Thymus (tissue), 11 donors: Measurements from ENCODE around the gene ALDH18A1. TPM values are rescaled to one million over a fixed set of nuclear protein-coding genes. Genes with fewer than 3 reads are reported as not detected.

Experiments
- DNase-seq, 9 donors: peaks; one replicate each; pipeline ENCODE4 v3.0.0-alpha.2; 2013; ENCODE audit warnings: low spot score in 9 of 9, low read depth in 6 of 9, missing footprints in 1 of 9
- H3K27ac ChIP-seq, 2 donors: one replicate each; pipeline ENCODE4 v1.5.1; 2013; ENCODE audit warnings: control low read depth in 1 of 2, low read depth in 1 of 2, low read length in 1 of 2, mild to moderate bottlenecking in 1 of 2, moderate library complexity in 1 of 2
- H3K27me3 ChIP-seq, 2 donors: one replicate each; pipeline ENCODE4 v1.5.1; 2013; ENCODE audit warnings: low read length in 1 of 2; ENCODE audit not compliant: control insufficient read depth in 2 of 2, insufficient read depth in 1 of 2
- H3K36me3 ChIP-seq, 2 donors: one replicate each; pipeline ENCODE4 v1.5.1; 2013; ENCODE audit warnings: low read length in 1 of 2, mild to moderate bottlenecking in 1 of 2, moderate library complexity in 1 of 2; ENCODE audit not compliant: control insufficient read depth in 2 of 2, insufficient read depth in 2 of 2
- H3K4me1 ChIP-seq, 2 donors: one replicate each; pipeline ENCODE4 v1.5.1; 2013; ENCODE audit warnings: low read length in 2 of 2; ENCODE audit not compliant: control insufficient read depth in 2 of 2, insufficient read depth in 2 of 2
- H3K4me3 ChIP-seq, 2 donors: one replicate each; pipeline ENCODE4 v1.5.1; 2013; ENCODE audit warnings: low read length in 2 of 2, control low read depth in 1 of 2, mild to moderate bottlenecking in 1 of 2
- H3K9me3 ChIP-seq, 2 donors: one replicate each; pipeline ENCODE4 v1.5.1; 2013; ENCODE audit warnings: low read length in 1 of 2, mild to moderate bottlenecking in 1 of 2; ENCODE audit not compliant: control insufficient read depth in 2 of 2, insufficient read depth in 1 of 2
- WGBS: extraction: QIAGEN DNeasy Blood & Tissue Kit; methylation state at CpG from one replicate; pipeline ENCODE4 v1.1.7; 2013; 5-methylcytosine and 5-hydroxymethylcytosine counted together
- polyA plus RNA-seq: library from polyadenylated mRNA; stranded (reverse); fragments of 200-250 nt; gene quantifications from one replicate; pipeline ENCODE4 v1.2.3, GENCODE V29; 2013
- total RNA-seq: library from RNA; stranded (reverse); fragments of 120-200 nt; gene quantifications from one replicate; pipeline ENCODE4 v1.2.4, GENCODE V29; 2013
- donor health status: healthy.

The ALDH18A1 gene
- total and polyA plus RNA-seq, 2 donors: 16.5 to 36.9 TPM

- H3K27ac ChIP-seq: no peak overlapping the region
- no peaks in the 10 kb centered on the region for H3K27me3 ChIP-seq
- no peaks in the 10 kb centered on the region for H3K9me3 ChIP-seq
- H3K4me3 ChIP-seq: no peak overlapping the region
- peaks cover 36 to 75% of the 10 kb centered on the region in 2 donors for H3K36me3 ChIP-seq
- no peak for DNase-seq
- no peaks in the 10 kb centered on the region for H3K4me1 ChIP-seq
- 98% methylated on average over 3 of the region's 3 CpGs for WGBS
Observed at GRCh38 chr10:95610727-95611126, 45.8 kb downstream of the ALDH18A1 start.

- Histone ChIP-seq H3K27me3 (no peaks in the 10 kb centered on the region), H3K9me3 (no peaks in the 10 kb centered on the region), H3K36me3 (peaks cover 41 to 53% of the 10 kb centered on the region in 2 donors), H3K4me1 (no peaks in the 10 kb centered on the region), H3K4me3 (no peak overlapping the region), H3K27ac (no peak overlapping the region)
- 90% methylated on average over 3 of the region's 3 CpGs for WGBS
- no peak for DNase-seq
Observed at GRCh38 chr10:95606922-95607321, 49.6 kb downstream of the ALDH18A1 start.

GRCh38 chr10:95605163-95605562 lies 51.3 kb downstream of the ALDH18A1 start:
- peaks cover 29 to 40% of the 10 kb centered on the region in 2 donors for H3K36me3 ChIP-seq
- H3K27me3 ChIP-seq: no peaks in the 10 kb centered on the region
- no peak for DNase-seq
- 97% methylated on average over 3 of the region's 3 CpGs for WGBS
- H3K4me1 ChIP-seq: no peaks in the 10 kb centered on the region
- no peaks in the 10 kb centered on the region for H3K9me3 ChIP-seq
- no peak overlapping the region for H3K27ac ChIP-seq
- no peak overlapping the region for H3K4me3 ChIP-seq

- H3K27ac ChIP-seq: no peak overlapping the region
- no peak overlapping the region for H3K4me3 ChIP-seq
- no peaks in the 10 kb centered on the region for H3K27me3 ChIP-seq
- H3K9me3 ChIP-seq: no peaks in the 10 kb centered on the region
- H3K4me1 ChIP-seq: no peaks in the 10 kb centered on the region
- H3K36me3 ChIP-seq: peaks cover 26 to 36% of the 10 kb centered on the region in 2 donors
- DNase-seq: no peak
Observed at GRCh38 chr10:95604630-95605029, 51.9 kb downstream of the ALDH18A1 start.

- 93% methylated on average over 6 of the region's 6 CpGs for WGBS
- Histone ChIP-seq H3K36me3 (peaks cover 17 to 19% of the 10 kb centered on the region in 2 donors), H3K27ac (no peak overlapping the region)
Observed at GRCh38 chr10:95602382-95602781, 54.1 kb downstream of the ALDH18A1 start.

GRCh38 chr10:95601116-95601719 lies 55.3 kb downstream of the ALDH18A1 start:
- no peaks in the 10 kb centered on the region for H3K9me3 ChIP-seq
- H3K4me3 ChIP-seq: no peak overlapping the region
- H3K4me1 ChIP-seq: no peaks in the 10 kb centered on the region
- no peaks in the 10 kb centered on the region for H3K27me3 ChIP-seq
- peaks cover 6 to 12% of the 10 kb centered on the region in 2 donors for H3K36me3 ChIP-seq
- H3K27ac ChIP-seq: no peak overlapping the region
- 31% methylated on average over 6 of the region's 6 CpGs for WGBS
- peak in 8 of 9 donors; percentile 4 to 66 (median 34) for DNase-seq

More at GRCh38 chr10:95602382-95602781, 54.1 kb downstream of the ALDH18A1 start:
- H3K4me3 ChIP-seq: no peak overlapping the region
- no peaks in the 10 kb centered on the region for H3K27me3 ChIP-seq
- no peak for DNase-seq
- H3K9me3 ChIP-seq: no peaks in the 10 kb centered on the region
- no peaks in the 10 kb centered on the region for H3K4me1 ChIP-seq

GRCh38 chr10:95600158-95600557 lies 56.4 kb downstream of the ALDH18A1 start:
- no peaks in the 10 kb centered on the region for H3K4me1 ChIP-seq
- no peaks in the 10 kb centered on the region for H3K27me3 ChIP-seq
- H3K36me3 ChIP-seq: peaks cover 0 to 3% of the 10 kb centered on the region in 2 donors
- WGBS: 96% methylated on average over 4 of the region's 4 CpGs
- no peak overlapping the region for H3K4me3 ChIP-seq
- no peak overlapping the region for H3K27ac ChIP-seq
- H3K9me3 ChIP-seq: no peaks in the 10 kb centered on the region
- DNase-seq: no peak

- no peak overlapping the region for H3K27ac ChIP-seq
Observed at GRCh38 chr10:95597788-95598187, 58.7 kb downstream of the ALDH18A1 start.

GRCh38 chr10:95588025-95588424 lies 68.5 kb downstream of the ALDH18A1 start:
- Histone ChIP-seq H3K9me3 (no peaks in the 10 kb centered on the region), H3K36me3 (no peaks in the 10 kb centered on the region), H3K27me3 (no peaks in the 10 kb centered on the region), H3K4me3 (no peak overlapping the region), H3K27ac (no peak overlapping the region), H3K4me1 (no peaks in the 10 kb centered on the region)
- WGBS: 89% methylated on average over 1 of the region's 1 CpG
- DNase-seq: no peak

More at GRCh38 chr10:95597788-95598187, 58.7 kb downstream of the ALDH18A1 start:
- H3K4me1 ChIP-seq: no peaks in the 10 kb centered on the region
- H3K4me3 ChIP-seq: no peak overlapping the region
- DNase-seq: no peak
- WGBS: 100% methylated on average over 1 of the region's 1 CpG
- no peaks in the 10 kb centered on the region for H3K9me3 ChIP-seq
- no peaks in the 10 kb centered on the region for H3K36me3 ChIP-seq
- H3K27me3 ChIP-seq: no peaks in the 10 kb centered on the region
